Transverse colon (tissue), 4 donors: ENCODE measurements around the gene VRTN.

Experiments
- POLR2A ChIP-seq: fragments of 450-650 bp; IDR thresholded peaks from one replicate; pipeline ENCODE4 v1.6.1; 2016; ENCODE audit warnings: antibody characterized with exemption, mild to moderate bottlenecking, moderate library complexity
- POLR2AphosphoS5 ChIP-seq, 3 donors: sonication (generic); formaldehyde crosslinking; IDR thresholded peaks; one replicate each; pipeline ENCODE4 v1.6.1; 2016; ENCODE audit warnings: antibody characterized with exemption in 3 of 3
- TF ChIP-seq, protein P1 (sequence below), 5 experiments: fragments of 200-600 bp in 3 of 5; fragments of 450-650 bp in 2 of 5; sonication (generic) in 3 of 5; IDR thresholded peaks; 1 replicate in 2 of 5; 2 replicates in 3 of 5; pipeline ENCODE4 v1.5.1; 2016 to 2017; ENCODE audit warnings: antibody characterized with exemption in 5 of 5, inconsistent platforms in 3 of 5, mild to moderate bottlenecking in 2 of 5, moderate library complexity in 1 of 5

DNA sequence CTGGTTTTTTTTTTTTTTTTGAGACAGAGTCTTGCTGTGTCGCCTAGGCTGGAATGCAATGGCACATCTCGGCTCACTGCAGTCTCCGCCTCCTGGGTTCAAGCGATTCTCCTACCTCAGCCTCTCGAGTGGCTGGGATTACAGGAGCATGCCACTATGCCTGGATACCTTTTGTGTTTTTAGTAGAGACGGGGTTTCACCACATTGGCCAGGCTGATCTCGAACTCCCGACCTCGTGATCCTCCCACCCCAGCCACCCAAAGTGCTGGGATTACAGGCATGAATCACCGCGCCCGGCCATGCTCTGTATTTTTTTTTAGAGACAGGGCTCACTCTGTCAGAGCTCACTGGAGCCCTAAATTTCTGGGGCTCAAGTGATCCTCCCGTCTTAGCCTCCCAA is 32.6 kb downstream of the VRTN start:
- no peak for TF ChIP-seq POLR2A
- TF ChIP-seq, protein P1, sequence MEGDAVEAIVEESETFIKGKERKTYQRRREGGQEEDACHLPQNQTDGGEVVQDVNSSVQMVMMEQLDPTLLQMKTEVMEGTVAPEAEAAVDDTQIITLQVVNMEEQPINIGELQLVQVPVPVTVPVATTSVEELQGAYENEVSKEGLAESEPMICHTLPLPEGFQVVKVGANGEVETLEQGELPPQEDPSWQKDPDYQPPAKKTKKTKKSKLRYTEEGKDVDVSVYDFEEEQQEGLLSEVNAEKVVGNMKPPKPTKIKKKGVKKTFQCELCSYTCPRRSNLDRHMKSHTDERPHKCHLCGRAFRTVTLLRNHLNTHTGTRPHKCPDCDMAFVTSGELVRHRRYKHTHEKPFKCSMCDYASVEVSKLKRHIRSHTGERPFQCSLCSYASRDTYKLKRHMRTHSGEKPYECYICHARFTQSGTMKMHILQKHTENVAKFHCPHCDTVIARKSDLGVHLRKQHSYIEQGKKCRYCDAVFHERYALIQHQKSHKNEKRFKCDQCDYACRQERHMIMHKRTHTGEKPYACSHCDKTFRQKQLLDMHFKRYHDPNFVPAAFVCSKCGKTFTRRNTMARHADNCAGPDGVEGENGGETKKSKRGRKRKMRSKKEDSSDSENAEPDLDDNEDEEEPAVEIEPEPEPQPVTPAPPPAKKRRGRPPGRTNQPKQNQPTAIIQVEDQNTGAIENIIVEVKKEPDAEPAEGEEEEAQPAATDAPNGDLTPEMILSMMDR (IDR thresholded peaks at IDR 0.05) = no peak
- no peak for TF ChIP-seq POLR2AphosphoS5 (IDR thresholded peaks at IDR 0.05)
